Eye (tissue), 1 donor: ENCODE results near the gene STIP1.
A peak's percentile ranks its signal among the peaks of the same experiment; 100 is the strongest.

Experiments used
- DNase-seq: peaks from one replicate; pipeline ENCODE4 v3.0.0-alpha.2; 2015

STIP1 gene

DNA sequence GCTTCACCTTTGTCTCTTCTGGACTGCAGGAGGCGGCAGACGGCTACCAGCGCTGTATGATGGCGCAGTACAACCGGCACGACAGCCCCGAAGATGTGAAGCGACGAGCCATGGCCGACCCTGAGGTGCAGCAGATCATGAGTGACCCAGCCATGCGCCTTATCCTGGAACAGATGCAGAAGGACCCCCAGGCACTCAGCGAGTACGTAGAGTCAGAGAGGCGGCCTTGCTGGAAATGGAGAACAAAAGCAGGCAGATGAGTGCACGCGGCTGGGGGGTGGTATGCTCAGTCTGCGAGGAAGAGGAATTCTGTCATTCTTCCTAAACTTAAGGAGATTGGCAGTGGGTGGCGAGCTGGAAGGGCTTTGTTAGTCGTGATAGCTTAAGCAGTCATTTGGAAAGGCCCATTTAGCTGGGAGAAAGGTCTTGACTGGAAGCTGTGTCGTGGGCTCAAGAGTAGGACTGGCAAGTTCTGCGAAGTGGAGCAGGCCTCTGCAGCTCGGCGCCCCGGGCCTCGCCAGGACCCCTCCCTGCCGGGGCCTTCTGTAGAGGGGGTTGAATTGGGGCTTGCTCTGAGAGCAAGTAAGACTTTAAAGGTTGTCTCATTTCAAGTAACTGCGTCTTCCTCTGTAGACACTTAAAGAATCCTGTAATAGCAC is 17.6 kb downstream of the STIP1 start:
- DNase-seq = peak; percentile 31

DNA sequence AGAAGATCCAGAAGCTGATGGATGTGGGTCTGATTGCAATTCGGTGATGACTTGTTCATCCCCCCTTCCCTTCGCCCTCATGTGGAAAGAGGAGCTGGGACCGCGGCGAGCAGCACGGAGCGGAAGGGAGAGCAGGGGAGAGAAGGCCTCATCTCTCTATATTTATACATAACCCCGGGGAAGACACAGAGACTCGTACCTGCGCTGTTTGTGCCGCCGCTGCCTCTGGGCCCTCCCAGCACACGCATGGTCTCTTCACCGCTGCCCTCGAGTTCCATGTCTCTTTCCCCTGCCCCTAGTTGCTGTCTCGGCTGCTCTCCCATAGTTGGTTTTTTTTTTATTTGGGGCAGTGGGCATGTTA is 18.1 kb downstream of the STIP1 start:
- no peak for DNase-seq

DNA sequence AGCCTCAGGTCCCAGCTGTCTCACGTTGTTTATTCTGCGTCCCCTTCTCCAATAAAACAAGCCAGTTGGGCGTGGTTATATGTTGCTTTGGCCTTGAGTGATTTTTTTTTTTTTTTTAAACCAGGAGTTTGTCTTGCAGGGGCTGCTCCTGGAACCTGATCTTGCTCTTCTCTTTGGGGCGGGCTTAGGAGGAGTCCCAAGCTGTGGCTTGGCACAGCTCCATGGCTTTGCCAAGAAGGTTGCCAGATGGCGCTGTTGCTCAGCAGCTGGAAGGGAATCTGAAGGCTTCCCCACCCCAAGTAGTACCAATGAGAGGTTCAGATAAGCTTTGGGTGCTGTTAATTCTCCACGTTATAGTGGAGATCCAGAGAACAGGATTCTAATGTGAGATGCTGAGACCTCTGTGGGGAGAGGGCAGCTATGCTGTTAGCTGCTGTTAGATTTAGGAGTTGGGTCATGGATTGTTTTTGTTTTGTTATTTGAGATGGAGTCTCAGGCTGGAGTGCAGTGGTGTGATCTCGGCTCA is 18.6 kb downstream of the STIP1 start:
- peak; percentile 93 for DNase-seq

DNA sequence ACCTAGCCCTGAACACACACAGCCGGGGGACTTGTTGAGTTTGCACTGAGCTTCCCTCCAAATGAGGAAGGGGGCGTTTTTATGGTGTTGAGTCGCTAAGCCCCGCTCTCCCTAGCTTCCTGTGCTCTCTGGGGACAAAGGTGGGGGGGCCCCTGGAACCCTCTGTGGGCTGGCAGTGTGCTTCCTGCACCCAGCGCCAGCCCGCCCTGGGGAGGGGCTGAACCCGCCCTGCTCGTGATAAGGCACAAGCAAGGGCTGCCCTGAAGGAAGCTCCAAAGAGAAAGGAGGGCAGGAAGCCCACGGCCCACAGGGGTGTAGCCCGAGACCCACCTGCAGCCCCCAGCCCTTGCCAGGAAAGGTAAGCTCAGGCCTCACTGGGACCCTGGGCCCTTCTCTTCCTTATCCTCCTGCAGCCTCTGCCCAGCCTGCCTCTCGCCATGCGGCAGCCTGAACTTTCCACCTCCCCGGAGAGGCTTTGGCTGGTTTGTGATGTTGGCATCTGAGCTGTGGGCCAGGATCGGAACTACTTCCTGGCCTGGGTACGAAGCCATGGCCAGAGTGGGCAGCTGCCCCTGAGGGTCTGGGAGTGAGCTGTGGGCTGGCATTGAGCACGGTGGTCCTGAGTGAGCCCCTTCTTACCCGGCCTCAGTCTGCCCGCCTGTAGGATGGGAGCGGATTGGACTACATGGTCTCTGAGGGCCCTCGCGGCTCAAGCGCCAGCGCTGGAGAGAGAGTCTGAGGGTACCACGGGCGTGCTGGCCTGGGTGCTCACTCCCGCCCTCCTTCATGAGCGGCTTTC is 20.7 kb downstream of the STIP1 start, which contains the start of gene FERMT3:
TSS of gene FERMT3 (plus strand) at position 265 of the 799 bp plus-strand sequence. CDS start 644 bp downstream, outside the sequence.
- no peak for DNase-seq

DNA sequence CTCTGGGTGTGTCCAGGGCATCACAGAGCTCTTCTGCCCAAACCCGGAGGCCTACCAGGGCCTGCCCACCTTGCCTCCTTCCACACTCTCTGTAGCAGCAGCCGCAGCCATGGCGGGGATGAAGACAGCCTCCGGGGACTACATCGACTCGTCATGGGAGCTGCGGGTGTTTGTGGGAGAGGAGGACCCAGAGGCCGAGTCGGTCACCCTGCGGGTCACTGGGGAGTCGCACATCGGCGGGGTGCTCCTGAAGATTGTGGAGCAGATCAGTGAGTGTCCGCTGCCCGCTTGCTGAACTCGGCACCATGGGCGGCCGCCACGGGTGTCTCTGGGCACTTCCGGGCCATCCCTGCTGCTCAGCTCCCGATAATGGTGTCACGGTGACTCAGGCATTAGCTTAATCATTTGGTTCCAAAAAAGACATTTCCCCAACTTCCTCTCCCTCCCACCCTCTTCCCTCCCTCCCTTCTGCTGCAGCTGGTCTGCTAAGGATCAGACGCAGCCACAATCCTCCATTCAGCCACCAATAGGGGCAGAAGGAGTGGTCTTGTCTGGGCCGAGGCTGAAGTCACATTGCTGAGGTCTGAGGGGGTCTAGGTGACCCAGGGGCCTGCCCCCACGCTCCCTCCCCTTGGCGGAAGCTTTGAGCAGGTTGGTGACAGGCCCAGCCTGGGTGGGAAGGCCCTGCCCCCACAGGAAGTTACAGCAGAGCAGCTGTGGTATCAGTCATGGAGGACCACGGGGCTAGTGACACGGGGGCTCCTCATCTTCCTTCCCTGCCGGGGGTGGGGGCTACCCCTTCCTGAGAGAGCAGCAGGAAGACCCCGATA is 21.5 kb downstream of the STIP1 start:
- no peak for DNase-seq

DNA sequence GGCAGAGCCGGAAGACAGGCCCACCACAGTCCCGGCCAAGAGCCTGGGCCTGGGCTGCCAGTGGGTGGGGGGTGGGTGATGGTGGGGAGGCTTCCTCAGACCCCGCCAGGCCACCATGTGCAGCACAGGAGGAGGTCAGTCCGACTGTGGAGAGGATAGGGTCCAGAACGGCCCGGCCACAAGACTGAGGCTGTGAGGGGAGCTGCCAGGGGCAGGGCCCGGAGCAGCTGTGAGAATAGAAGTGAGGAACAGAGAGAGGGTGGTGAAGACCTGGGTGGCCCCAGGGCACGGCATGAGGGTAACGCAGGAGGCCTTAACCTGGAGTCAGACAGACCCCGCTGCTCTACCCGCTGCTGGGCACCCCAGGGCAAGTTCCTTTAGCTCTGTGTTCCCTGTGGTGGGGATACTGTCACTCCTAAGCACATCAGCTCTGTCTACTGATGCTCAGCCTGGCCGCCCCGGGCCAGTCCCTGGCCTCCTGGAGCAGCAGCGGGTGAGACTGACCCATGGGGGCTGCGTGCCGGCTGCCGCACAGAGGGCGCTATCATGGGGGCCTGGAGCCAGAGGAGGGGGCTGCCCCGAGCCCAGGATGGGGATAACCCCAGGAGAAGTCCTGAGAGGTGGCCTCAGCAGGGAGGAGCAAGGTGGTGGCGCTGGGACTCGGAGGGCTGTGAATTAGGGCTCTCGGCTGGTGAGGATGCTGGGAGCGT is 22.3 kb downstream of the STIP1 start:
- DNase-seq = no peak

DNA sequence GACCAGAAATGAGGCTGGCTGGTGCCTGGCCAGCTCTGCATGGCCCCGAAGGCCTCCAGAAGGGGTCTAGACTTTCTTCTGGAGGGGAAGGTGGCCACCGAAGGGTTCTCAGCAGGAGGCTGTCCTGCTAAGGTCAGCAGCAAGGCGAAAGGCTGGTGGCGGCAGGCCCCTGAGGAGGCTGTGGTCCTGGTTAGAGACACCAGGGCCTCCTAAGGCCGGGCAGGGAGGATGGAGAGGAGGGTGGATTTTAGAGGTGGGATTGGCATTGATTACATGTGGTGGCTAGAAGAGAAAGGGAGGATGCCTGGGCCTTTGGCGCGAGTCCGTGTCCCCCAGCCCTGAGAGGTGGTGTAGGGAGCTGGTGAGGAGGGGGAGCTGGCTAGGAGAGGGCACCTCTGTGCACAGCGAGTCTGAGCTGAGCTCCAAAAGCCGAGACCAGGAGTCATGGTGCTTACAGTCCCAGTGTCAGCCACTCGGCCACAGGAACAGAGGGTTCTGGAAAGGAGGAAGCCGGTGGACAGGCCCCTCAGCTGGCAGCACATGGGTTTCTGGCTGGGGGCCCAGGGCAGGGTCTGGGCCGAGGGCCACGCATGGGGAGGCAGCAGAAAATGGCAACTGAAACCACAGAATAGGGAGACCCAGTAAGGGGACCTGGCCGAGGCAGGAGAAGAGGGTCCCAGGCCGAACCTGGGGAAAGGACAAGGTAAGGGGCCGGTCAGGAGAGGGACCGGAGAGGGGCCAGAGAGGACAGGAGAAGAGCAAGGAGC is 23.0 kb downstream of the STIP1 start:
- DNase-seq = no peak

DNA sequence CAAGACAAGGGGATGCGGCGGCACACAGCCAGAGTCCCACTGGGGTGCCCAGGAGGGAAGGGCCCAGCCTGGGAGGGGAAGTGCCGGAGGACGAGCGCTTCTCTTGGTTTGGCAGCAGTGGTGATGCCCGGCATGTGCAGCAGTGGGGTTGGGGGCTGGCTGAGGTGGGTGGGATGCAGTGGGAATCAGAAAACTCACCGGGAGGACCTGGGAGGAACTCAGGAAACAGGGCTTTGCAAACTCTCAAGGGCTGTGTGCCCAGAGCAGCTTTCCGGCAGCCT is 23.5 kb downstream of the STIP1 start:
- no peak for DNase-seq

DNA sequence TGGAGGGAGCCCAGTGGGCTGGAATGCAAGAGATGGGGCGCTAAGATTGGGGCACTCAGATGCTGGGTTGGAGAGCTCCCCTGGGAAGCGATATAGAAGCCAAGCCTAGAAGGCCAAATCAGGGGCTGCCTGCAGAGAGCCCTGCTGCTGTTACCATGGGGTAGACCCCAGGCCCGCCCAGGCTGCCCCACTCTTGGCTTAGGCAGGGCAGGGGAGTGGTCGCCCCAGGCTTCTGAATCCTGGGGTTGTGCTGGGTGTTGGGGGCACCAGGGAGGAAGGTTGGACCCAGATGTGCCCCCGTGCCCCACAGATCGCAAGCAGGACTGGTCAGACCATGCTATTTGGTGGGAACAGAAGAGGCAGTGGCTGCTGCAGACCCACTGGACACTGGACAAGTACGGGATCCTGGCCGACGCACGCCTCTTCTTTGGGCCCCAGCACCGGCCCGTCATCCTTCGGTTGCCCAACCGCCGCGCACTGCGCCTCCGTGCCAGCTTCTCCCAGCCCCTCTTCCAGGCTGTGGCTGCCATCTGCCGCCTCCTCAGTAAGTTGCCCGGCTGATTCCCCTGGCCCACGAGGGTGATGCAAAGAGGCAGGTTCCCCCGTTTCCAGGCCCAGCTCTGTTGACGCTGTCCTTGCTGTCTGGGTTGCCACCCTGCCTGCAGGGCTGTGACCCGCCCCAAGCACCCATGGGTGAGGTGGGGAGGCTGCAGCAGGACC is 24.5 kb downstream of the STIP1 start:
- DNase-seq = no peak

DNA sequence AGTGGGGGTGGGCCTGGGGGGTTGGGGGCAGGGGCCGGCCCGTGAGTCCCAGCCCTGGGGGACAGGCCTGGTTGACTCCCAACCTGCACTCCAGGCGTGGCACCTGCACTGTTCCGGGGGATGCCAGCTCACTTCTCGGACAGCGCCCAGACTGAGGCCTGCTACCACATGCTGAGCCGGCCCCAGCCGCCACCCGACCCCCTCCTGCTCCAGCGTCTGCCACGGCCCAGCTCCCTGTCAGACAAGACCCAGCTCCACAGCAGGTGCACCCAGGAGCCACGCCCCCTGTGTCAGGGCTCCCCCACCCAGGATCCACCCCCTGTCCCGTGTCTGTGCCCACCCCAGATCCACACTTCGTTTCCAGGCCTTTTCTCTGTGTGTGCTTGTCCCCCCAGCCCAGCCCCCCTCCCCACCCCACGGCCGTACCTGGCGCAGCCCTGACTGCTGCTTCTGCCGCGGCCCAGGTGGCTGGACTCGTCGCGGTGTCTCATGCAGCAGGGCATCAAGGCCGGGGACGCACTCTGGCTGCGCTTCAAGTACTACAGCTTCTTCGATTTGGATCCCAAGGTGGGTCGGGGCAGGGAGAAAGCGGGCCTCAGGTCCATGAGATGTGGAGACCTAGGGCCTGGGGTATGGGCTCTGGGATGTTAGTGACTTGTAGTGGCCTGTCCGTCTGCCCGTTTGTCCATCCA is 25.4 kb downstream of the STIP1 start:
- DNase-seq = no peak

DNA sequence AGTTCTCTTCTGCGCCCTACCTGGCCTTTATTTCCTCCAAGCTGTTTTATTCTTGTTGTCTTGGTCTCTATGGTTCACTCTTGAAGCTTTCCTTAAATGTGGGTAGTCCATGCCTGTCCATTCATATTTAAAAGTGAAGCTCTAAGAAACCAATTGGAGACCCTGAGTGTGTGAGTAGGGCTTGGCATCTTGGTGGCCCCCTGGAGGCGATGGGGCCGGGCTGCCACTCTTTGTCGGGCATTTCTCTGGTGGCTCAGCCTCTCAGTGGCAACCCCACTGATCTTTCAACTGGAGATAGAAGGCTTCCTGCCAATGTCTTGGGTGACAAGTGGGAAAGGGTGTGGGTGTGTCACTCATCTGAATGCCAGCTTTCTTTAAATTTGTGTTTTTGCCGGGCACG is 30.9 kb downstream of the STIP1 start:
- no peak for DNase-seq

DNA sequence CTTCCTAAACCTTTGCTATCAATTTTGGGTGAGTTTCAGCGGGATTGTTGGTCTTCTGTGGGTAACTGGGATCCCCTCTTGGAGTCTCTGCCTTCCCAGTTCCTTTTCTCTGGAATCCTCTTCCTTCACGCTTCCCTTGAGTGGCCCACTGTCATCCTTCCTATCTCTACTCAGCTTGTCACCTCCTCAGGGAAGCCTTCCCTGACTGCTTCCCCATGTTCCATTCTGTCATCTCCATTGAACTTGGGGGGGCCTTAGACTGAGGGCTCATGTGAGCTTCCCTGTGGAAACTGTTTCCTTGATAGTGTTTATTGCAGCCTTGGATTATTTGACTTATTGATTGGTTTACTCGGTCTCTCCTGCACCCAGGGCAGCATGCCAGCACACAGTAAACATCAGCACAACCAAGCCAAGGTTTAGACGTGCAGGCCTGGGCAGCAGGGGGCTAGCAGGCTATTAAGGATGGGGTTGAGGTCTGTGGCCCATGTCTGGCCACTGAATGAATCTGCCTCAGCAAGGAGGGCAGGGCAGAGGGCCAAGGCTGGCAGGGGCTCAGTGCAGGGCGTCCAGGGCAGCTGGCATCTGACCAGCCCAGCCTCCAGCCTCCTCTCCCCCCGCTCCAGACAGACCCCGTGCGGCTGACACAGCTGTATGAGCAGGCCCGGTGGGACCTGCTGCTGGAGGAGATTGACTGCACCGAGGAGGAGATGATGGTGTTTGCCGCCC is 32.8 kb downstream of the STIP1 start:
- no peak for DNase-seq

DNA sequence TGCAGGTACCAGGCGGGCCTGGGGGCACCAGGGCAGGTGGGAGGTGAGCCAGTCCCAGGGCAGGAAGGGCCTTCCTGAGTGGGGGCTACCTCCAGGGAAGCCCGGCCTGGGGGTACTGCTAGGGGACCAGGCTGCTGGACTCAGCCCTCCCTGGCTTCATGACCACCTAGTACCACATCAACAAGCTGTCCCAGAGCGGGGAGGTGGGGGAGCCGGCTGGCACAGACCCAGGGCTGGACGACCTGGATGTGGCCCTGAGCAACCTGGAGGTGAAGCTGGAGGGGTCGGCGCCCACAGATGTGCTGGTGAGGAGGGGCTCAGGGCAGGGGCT is 33.3 kb downstream of the STIP1 start:
- no peak for DNase-seq

DNA sequence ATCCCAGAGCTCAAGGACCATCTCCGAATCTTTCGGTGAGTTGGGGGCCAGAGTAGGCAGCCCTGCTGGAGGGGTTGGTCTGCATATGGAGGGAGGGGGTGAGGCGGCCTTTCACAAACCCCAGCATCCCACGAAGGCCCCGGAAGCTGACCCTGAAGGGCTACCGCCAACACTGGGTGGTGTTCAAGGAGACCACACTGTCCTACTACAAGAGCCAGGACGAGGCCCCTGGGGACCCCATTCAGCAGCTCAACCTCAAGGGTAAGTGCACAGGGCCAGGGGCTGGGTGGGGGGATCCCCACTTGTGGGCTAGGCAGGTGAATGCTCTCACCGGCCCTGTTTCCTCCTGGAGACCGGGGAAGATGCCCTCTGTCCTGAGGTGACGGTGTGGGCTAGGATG is 33.8 kb downstream of the STIP1 start:
- no peak for DNase-seq

DNA sequence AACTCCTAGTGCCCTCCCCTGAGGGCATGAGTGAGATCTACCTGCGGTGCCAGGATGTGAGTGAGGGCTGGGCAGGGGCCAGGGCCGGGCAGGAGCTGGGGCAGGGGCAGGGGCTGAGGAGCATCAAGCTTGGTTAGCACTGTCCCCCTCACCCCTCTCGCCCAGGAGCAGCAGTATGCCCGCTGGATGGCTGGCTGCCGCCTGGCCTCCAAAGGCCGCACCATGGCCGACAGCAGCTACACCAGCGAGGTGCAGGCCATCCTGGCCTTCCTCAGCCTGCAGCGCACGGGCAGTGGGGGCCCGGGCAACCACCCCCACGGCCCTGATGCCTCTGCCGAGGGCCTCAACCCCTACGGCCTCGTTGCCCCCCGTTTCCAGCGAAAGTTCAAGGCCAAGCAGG is 34.3 kb downstream of the STIP1 start:
- DNase-seq = no peak

DNA sequence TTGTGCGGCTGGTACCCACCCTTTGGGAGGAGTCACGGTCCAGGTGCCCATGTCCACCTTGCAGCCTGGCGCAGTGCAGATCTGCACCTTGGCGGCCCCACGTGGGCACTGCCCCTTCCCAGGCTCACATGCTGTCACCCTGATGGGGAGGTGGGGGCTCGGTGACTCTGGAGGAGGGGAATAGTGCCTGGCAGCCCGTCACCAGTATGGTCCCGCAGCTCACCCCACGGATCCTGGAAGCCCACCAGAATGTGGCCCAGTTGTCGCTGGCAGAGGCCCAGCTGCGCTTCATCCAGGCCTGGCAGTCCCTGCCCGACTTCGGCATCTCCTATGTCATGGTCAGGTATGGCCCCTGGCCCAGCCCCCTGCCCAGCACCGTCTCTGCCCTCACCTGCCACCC is 34.8 kb downstream of the STIP1 start:
- DNase-seq = no peak

DNA sequence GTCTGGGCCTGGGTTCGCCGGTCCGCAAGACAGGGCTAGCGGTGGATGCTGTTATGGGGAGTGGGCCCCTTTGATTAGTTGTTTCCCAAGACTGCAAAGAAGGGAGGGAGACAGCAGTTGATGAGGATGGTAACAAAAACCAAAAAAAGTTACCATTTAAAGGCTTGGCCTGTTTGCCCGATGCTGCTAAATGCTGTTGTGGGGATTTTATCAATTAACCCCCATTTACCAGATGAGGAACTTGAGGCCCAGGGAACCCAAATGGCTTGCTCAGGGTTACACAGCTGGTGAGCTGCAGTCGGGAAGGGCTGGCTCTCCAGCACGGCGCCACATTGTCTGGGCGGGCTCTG is 36.7 kb downstream of the STIP1 start:
- no peak for DNase-seq

DNA sequence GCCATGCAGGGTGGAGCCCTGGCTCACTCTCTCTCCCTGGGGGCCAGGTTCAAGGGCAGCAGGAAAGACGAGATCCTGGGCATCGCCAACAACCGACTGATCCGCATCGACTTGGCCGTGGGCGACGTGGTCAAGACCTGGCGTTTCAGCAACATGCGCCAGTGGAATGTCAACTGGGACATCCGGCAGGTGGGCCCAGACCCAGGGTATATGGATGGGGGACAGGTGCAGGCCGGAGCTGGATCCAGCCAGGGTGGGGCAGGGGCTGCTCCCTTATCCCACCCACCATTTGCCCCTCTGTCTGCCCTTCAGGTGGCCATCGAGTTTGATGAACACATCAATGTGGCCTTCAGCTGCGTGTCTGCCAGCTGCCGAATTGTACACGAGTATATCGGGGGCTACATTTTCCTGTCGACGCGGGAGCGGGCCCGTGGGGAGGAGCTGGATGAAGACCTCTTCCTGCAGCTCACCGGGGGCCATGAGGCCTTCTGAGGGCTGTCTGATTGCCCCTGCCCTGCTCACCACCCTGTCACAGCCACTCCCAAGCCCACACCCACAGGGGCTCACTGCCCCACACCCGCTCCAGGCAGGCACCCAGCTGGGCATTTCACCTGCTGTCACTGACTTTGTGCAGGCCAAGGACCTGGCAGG is 37.2 kb downstream of the STIP1 start:
- no peak for DNase-seq

DNA sequence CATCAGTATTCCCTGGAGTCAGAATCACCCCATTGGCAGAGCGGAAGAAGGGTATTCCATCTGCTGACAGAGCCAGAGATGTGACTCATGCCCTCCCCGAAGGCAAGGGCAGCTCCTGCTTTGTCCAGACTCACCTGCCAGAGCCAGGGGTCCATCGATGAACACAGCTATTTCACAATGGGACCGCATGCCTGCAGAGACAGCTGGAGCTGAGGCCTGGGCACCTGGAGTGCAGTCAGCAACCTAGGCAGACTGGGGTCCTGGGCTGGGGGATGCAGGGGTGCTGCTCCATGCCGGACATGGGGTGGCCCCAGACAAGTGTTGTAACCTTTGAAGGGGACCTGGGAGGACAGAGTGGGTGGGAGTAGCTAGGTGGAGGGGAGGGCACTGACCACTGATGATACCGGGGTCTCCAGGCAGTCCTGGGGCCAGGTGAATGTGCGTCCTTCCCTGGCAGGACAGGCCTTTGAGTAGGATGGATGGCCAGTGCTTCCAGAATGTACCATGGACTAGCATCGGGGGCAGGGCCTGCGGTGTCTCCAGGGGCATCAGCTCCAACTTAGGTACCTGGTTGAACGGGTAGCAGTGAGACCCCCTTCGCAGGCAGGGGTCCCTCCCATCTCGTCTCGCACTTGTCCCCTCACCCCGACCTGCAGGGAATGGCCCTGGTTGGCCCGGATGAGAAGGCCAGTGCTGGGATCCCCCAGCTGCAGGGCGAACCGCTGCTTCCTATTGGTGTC is 38.4 kb downstream of the STIP1 start:
- no peak for DNase-seq
